H1 (cell line): ENCODE results near the gene LIN28B. TPM values are rescaled to one million over a fixed set of nuclear protein-coding genes. Genes with fewer than 3 reads are reported as not detected.

ENCODE experiments used
- CTCF ChIA-PET: fragments of 300-600 bp; sonication (Branson Sonifier 250); formaldehyde crosslinking; loops from one replicate; lab custom pipeline; 2021; ENCODE audit not compliant: partially characterized antibody; lab: Charles Lee
- POLR2A ChIA-PET: fragments of 300-600 bp; sonication (Branson Sonifier 250); formaldehyde crosslinking; loops from one replicate; lab custom pipeline; 2021; ENCODE audit warnings: inconsistent platforms; ENCODE audit not compliant: partially characterized antibody; lab: Charles Lee
- DNase-seq, 2 experiments: peaks; one replicate each; pipeline versions ENCODE4 v3.0.0 to v3.0.0-alpha.2; 2010 to 2022; ENCODE audit warnings: low spot score in 2 of 2, low read depth in 1 of 2, mixed read lengths in 1 of 2
- FAIRE-seq: peaks from 2 replicates; lab custom pipeline; 2011; peaks lifted over from hg19 to GRCh38; lab: Jason Lieb, UNC
- H2AFZ ChIP-seq: 2 replicates; pipeline ENCODE4 v1.8.1; 2012; ENCODE audit warnings: low read length, inconsistent platforms
- H2AK5ac ChIP-seq: 2 replicates; pipeline ENCODE4 v1.6.1; 2013; ENCODE audit warnings: low read depth, low read length
- H2BK120ac ChIP-seq: replicated peaks from 2 replicates; pipeline ENCODE3; 2013; ENCODE audit warnings: low read depth, low read length, inconsistent platforms
- H2BK12ac ChIP-seq: 2 replicates; pipeline ENCODE4 v1.6.1; 2013; ENCODE audit warnings: low read depth, low read length
- H2BK15ac ChIP-seq: 2 replicates; pipeline ENCODE4 v1.6.1; 2013; ENCODE audit warnings: low read length
- H2BK20ac ChIP-seq: 2 replicates; pipeline ENCODE4 v1.6.1; 2013; ENCODE audit warnings: low read length
- H2BK5ac ChIP-seq: 2 replicates; pipeline ENCODE4 v1.6.1; 2013; ENCODE audit warnings: low read depth, low read length
- H3K14ac ChIP-seq: 2 replicates; pipeline ENCODE4 v1.6.1; 2013; ENCODE audit warnings: inconsistent platforms; ENCODE audit not compliant: insufficient read length
- H3K18ac ChIP-seq: 2 replicates; pipeline ENCODE4 v1.6.1; 2013; ENCODE audit warnings: low read length; ENCODE audit errors: extremely low read depth
- H3K23ac ChIP-seq: 2 replicates; pipeline ENCODE4 v1.6.1; 2013; ENCODE audit warnings: inconsistent platforms; ENCODE audit not compliant: insufficient read length
- H3K23me2 ChIP-seq: 2 replicates; pipeline ENCODE4 v1.6.1; 2013; ENCODE audit warnings: low read depth, low read length
- H3K27ac ChIP-seq: 2 replicates; pipeline ENCODE4 v1.6.1; 2011; ENCODE audit warnings: low read depth, low read length, inconsistent platforms
- H3K27me3 ChIP-seq, 4 experiments: replicated peaks in 1 of 4; 1 replicate in 1 of 4; 2 replicates in 3 of 4; pipeline versions ENCODE4 v1.6.1 to v1.8.1; 2011 to 2013; ENCODE audit warnings: low read length in 3 of 4, mild to moderate bottlenecking in 3 of 4, inconsistent platforms in 2 of 4, mixed read lengths in 2 of 4, moderate library complexity in 1 of 4; ENCODE audit not compliant: control insufficient read depth in 3 of 4, insufficient read depth in 3 of 4; ENCODE audit errors: extremely low read depth in 1 of 4
- H3K36me3 ChIP-seq, 4 experiments: 2 replicates each; pipeline versions ENCODE4 v1.6.1 to v1.8.1; 2011 to 2013; ENCODE audit warnings: mild to moderate bottlenecking in 4 of 4, low read length in 3 of 4, moderate library complexity in 2 of 4, control low read depth in 1 of 4, inconsistent platforms in 1 of 4; ENCODE audit not compliant: insufficient read depth in 4 of 4, control insufficient read depth in 2 of 4
- H3K4ac ChIP-seq: replicated peaks from 2 replicates; pipeline ENCODE3; 2013; ENCODE audit warnings: low read length, low read depth, mixed read lengths, inconsistent platforms; ENCODE audit not compliant: insufficient read length
- H3K4me1 ChIP-seq, 4 experiments: replicated peaks in 1 of 4; 1 replicate in 1 of 4; 2 replicates in 3 of 4; pipeline versions ENCODE4 v1.6.1 to v1.8.1; 2011 to 2013; ENCODE audit warnings: low read length in 3 of 4, inconsistent platforms in 2 of 4, mixed read lengths in 1 of 4; ENCODE audit not compliant: insufficient read depth in 4 of 4, control insufficient read depth in 3 of 4
- H3K4me2 ChIP-seq, 2 experiments: 2 replicates each; pipeline versions ENCODE4 v1.6.1 to v1.8.1; 2011 to 2013; ENCODE audit warnings: low read depth in 2 of 2, low read length in 2 of 2, control low read depth in 1 of 2, inconsistent platforms in 1 of 2, mild to moderate bottlenecking in 1 of 2; ENCODE audit not compliant: insufficient read depth in 1 of 2
- H3K4me3 ChIP-seq, 4 experiments: fragments of 200-600, 300-600 bp in 1 of 4; sonication (generic), shearing (Covaris generic), sonication (Bioruptor Twin) in 1 of 4; 2 replicates each; pipeline versions ENCODE4 v1.5.1 to v1.8.1; 2011 to 2016; ENCODE audit warnings: low read length in 4 of 4, low read depth in 3 of 4, control low read depth in 2 of 4, inconsistent platforms in 2 of 4, mild to moderate bottlenecking in 2 of 4, mixed read lengths in 1 of 4, moderate library complexity in 1 of 4; ENCODE audit not compliant: insufficient read depth in 2 of 4; ENCODE audit errors: extremely low read depth in 1 of 4
- H3K56ac ChIP-seq: replicated peaks from 2 replicates; pipeline ENCODE3; 2013; ENCODE audit warnings: low read depth, mild to moderate bottlenecking, mixed read lengths, low read length, inconsistent platforms; ENCODE audit not compliant: insufficient read length
- H3K79me1 ChIP-seq: 2 replicates; pipeline ENCODE4 v1.6.1; 2013; ENCODE audit warnings: low read depth, low read length, control low read depth
- H3K79me2 ChIP-seq, 2 experiments: 2 replicates each; pipeline versions ENCODE4 v1.6.1 to v1.8.1; 2012 to 2013; ENCODE audit warnings: low read length in 2 of 2, mild to moderate bottlenecking in 2 of 2, inconsistent platforms in 1 of 2; ENCODE audit not compliant: insufficient read depth in 2 of 2, control insufficient read depth in 1 of 2
- H3K9ac ChIP-seq, 4 experiments: replicated peaks in 1 of 4; 1 replicate in 1 of 4; 2 replicates in 3 of 4; pipeline versions ENCODE4 v1.6.1 to v1.8.1; 2011 to 2013; ENCODE audit warnings: low read depth in 3 of 4, low read length in 3 of 4, control low read depth in 2 of 4, mild to moderate bottlenecking in 2 of 4, moderate library complexity in 2 of 4, inconsistent platforms in 1 of 4; ENCODE audit errors: extremely low read depth in 1 of 4
- H3K9me3 ChIP-seq, 2 experiments: 2 replicates each; pipeline versions ENCODE4 v1.6.1 to v1.8.1; 2012 to 2013; ENCODE audit warnings: mild to moderate bottlenecking in 2 of 2, moderate library complexity in 2 of 2, control low read depth in 1 of 2, inconsistent platforms in 1 of 2, low read depth in 1 of 2, low read length in 1 of 2, mixed read lengths in 1 of 2; ENCODE audit not compliant: insufficient read depth in 2 of 2
- H4K20me1 ChIP-seq, 2 experiments: replicated peaks in 1 of 2; 2 replicates each; pipeline versions ENCODE3 to v1.8.1; 2011 to 2013; ENCODE audit warnings: inconsistent platforms in 2 of 2, low read length in 2 of 2, mild to moderate bottlenecking in 1 of 2; ENCODE audit not compliant: insufficient read depth in 2 of 2, control insufficient read depth in 1 of 2
- H4K5ac ChIP-seq: 2 replicates; pipeline ENCODE4 v1.6.1; 2013; ENCODE audit warnings: low read length, low read depth, mixed read lengths, inconsistent platforms; ENCODE audit not compliant: insufficient read length
- H4K8ac ChIP-seq: 2 replicates; pipeline ENCODE4 v1.8.0; 2013; ENCODE audit warnings: mild to moderate bottlenecking, moderate library complexity, low read length, inconsistent platforms; ENCODE audit not compliant: insufficient read depth; ENCODE audit errors: extremely low read depth
- H4K91ac ChIP-seq: replicated peaks from 2 replicates; pipeline ENCODE3; 2013; ENCODE audit warnings: low read length, mixed read lengths, inconsistent platforms; ENCODE audit not compliant: insufficient read length
- BCL11A ChIP-seq, 2 experiments: IDR thresholded peaks; one replicate each; pipeline ENCODE4 v1.6.1; 2011; ENCODE audit warnings: low read depth in 2 of 2, low read length in 2 of 2, mild to moderate bottlenecking in 2 of 2
- POLR2A ChIP-seq, 2 experiments: IDR thresholded peaks; 1 replicate in 1 of 2; 2 replicates in 1 of 2; pipeline ENCODE4 v1.6.1; 2011; ENCODE audit warnings: low read depth in 2 of 2, low read length in 2 of 2, mild to moderate bottlenecking in 2 of 2; ENCODE audit errors: control extremely low read depth in 1 of 2
- POLR2AphosphoS5 ChIP-seq: IDR thresholded peaks from 2 replicates; pipeline ENCODE4 v1.6.1; 2011; ENCODE audit warnings: low read depth, low read length
- RBBP5 ChIP-seq: IDR thresholded peaks from 2 replicates; pipeline ENCODE4 v1.7.1; 2012; ENCODE audit warnings: low read depth, mild to moderate bottlenecking, inconsistent platforms, low read length, moderate library complexity, borderline replicate concordance
- SAP30 ChIP-seq: fragments of 300-600 bp; sonication (generic); IDR thresholded peaks from 2 replicates; pipeline ENCODE4 v1.7.1; 2012; ENCODE audit warnings: low read length, moderate library complexity, mild to moderate bottlenecking, inconsistent platforms; ENCODE audit not compliant: insufficient read depth, insufficient replicate concordance
- SIX5 ChIP-seq: IDR thresholded peaks from 2 replicates; pipeline ENCODE4 v1.6.1; 2011; ENCODE audit warnings: mild to moderate bottlenecking, low read depth, low read length
- TAF7 ChIP-seq: optimal IDR thresholded peaks from 2 replicates; pipeline ENCODE3; 2011; ENCODE audit warnings: low read depth, mild to moderate bottlenecking, inconsistent platforms, low read length, moderate library complexity, borderline replicate concordance
- USF2 ChIP-seq: IDR thresholded peaks from 2 replicates; pipeline ENCODE4 v1.6.1; 2011; ENCODE audit warnings: low read length, improper control_type of control experiment
- WGBS, 2 experiments: shearing (Covaris generic) in 1 of 2; methylation state at CpG; one replicate each; pipeline versions ENCODE4 v1.1.6 to v1.1.7; 2013 to 2015; ENCODE audit warnings: low lambda C conversion rate in 2 of 2, mixed read lengths in 2 of 2, inconsistent platforms in 1 of 2, low coverage in 1 of 2, missing lambda C conversion rate in 1 of 2; ENCODE audit not compliant: insufficient replicate concordance in 2 of 2, insufficient coverage in 1 of 2, insufficient read length in 1 of 2; ENCODE audit errors: extremely low coverage in 1 of 2, missing lambda C conversion rate in 1 of 2; 5-methylcytosine and 5-hydroxymethylcytosine counted together
- long read RNA-seq, 2 experiments: library from RNA in 1 of 2; library from capped mRNA in 1 of 2; stranded (forward); transcript quantifications; one replicate each; pipeline ENCODE4 v2.0.0, GENCODE V29; 2021; ENCODE audit warnings: inconsistent platforms in 1 of 2
- polyA minus RNA-seq, 3 experiments: library from RNA; depleted of rRNA, polyadenylated mRNA; stranded (reverse); fragments of >200 nt; gene quantifications; 1 replicate in 2 of 3; 2 replicates in 1 of 3; pipeline ENCODE4 v1.2.3, GENCODE V29; 2011
- polyA plus RNA-seq, 7 experiments: library from polyadenylated mRNA; depleted of rRNA in 3 of 7; stranded (reverse) in 5 of 7; unstranded in 2 of 7; fragments of >200 nt in 5 of 7; fragments of 200-250 nt in 2 of 7; gene quantifications; 1 replicate in 5 of 7; 2 replicates in 1 of 7; 4 replicates in 1 of 7; pipeline versions ENCODE4 v1.2.1 to v1.2.3, GENCODE V29; 2011 to 2013; ENCODE audit warnings: missing spikeins in 2 of 7, mixed read lengths in 2 of 7
- total RNA-seq: library from RNA; stranded (reverse); fragmentation: NEBNext Ultra II Directional; extraction: Animal tissue kit (Norgen Biotek cat#: 25700); gene quantifications from 2 replicates; pipeline ENCODE4 v1.2.1, GENCODE V29; 2021

LIN28B gene
- total RNA-seq (92.4 and 94.7 TPM in 2 replicates), polyA plus RNA-seq (2011; rRNA removed) (14.2 and 27.4 TPM in 2 replicates), polyA minus RNA-seq (2011; rRNA and poly(A)+ RNA removed) (53.3 and 71.1 TPM in 2 replicates)
- 27.9 TPM for polyA plus RNA-seq (2011; cell fraction: cytosol; rRNA removed)
- 14.8 TPM for polyA plus RNA-seq (2011; cell fraction: nucleus; rRNA removed)
- 30.9 to 50.6 TPM (median 37.4 TPM) in 4 replicates for polyA plus RNA-seq (2012, experiment 1 of 2)
- 3.5 TPM for polyA plus RNA-seq (2012, experiment 2 of 2)
- polyA plus RNA-seq (2013, experiment 1 of 2), result 47.8 TPM
- polyA plus RNA-seq (2013, experiment 2 of 2), result 45.4 TPM
- 44.4 TPM for polyA minus RNA-seq (2011; cell fraction: cytosol; rRNA and poly(A)+ RNA removed)
- polyA minus RNA-seq (2011; cell fraction: nucleus; rRNA and poly(A)+ RNA removed), result 56.2 TPM
- long read RNA-seq, experiment 1, partial matches to known transcripts, result 102 of 106 reads
- long read RNA-seq, experiment 1, other reads (novel, unspliced or antisense), result 2 of 106 reads
- long read RNA-seq, experiment 2, full-length matches to known transcripts, result 1 of 54 reads
- long read RNA-seq, experiment 2, partial matches to known transcripts, result 9 of 54 reads
- long read RNA-seq, experiment 2, other reads (novel, unspliced or antisense), result 44 of 54 reads

GRCh38 chr6:104956731-104957294 lies at the start of gene LIN28B:
TSS of gene LIN28B (plus strand) at chr6:104957107. CDS start at chr6:104957251, 144 bp downstream.
- H3K56ac ChIP-seq, result peak within 1 kb of the TSS; percentile 93
- H4K8ac ChIP-seq, result peak within 1 kb of the TSS; percentile 97; the same call in 1 of the 2 replicates
- H2BK15ac ChIP-seq, result no peak within 1 kb of the TSS
- H3K79me2 ChIP-seq, result peaks cover 3 to 43% of the 10 kb centered on the region in 2 experiments; a peak in 3 of 4 replicates
- no peak within 1 kb of the TSS for H2AFZ ChIP-seq
- no peaks in the 10 kb centered on the region for H4K20me1 ChIP-seq
- H3K4ac ChIP-seq, result peak within 1 kb of the TSS; percentile 94
- H2BK120ac ChIP-seq, result peak within 1 kb of the TSS; percentile 100
- 2% methylated on average over 15 of the region's 15 CpGs; no CpG with 5 or more reads in 1 of the 2 experiments for WGBS, 2 experiments
- CTCF ChIA-PET, result interaction anchor here (0.8 to 1.7 kb wide), 4 partner anchors 9 to 98 kb away, joined by 4 read pairs; partner anchors contain the start of gene HACE1
- POLR2A ChIA-PET, result interaction anchor here (0.7 to 10.2 kb wide), 32 partner anchors 11 to 443 kb away, joined by 3 to 251 read pairs (median 5); no protein-coding TSS in a partner anchor
- peaks cover 9% of the 10 kb centered on the region for H3K23me2 ChIP-seq
- H3K9ac ChIP-seq, result peak within 1 kb of the TSS; percentile 85 to 99 (median 92)
- no peaks in the 10 kb centered on the region for H3K27me3 ChIP-seq
- H3K4me2 ChIP-seq, result peak within 1 kb of the TSS; percentile 78 to 89
- H3K27ac ChIP-seq, result peak within 1 kb of the TSS; percentile 98
- H4K5ac ChIP-seq, result peak within 1 kb of the TSS; percentile 99
- peak within 1 kb of the TSS; percentile 98 for H3K18ac ChIP-seq
- peak within 1 kb of the TSS; percentile 51 to 92 (median 84) for H3K4me3 ChIP-seq
- H3K9me3 ChIP-seq, result no peaks in the 10 kb centered on the region
- peak within 1 kb of the TSS; percentile 91; the same call in 1 of the 2 replicates for H2AK5ac ChIP-seq
- peak within 1 kb of the TSS; percentile 92 for H2BK20ac ChIP-seq
- FAIRE-seq (no peak), DNase-seq (no peak)
- H4K91ac ChIP-seq, result peak within 1 kb of the TSS; percentile 98
- peaks cover 0 to 26% (median 2%) of the 10 kb centered on the region in 4 experiments; a peak in 2 of 8 replicates for H3K36me3 ChIP-seq
- peak within 1 kb of the TSS; percentile 99 for H3K14ac ChIP-seq
- peak within 1 kb of the TSS; percentile 99 for H2BK5ac ChIP-seq
- peaks cover 2 to 7% (median 4%) of the 10 kb centered on the region in 4 experiments; a peak in 4 of 7 replicates for H3K4me1 ChIP-seq
- H3K79me1 ChIP-seq, result no peaks in the 10 kb centered on the region
- H3K23ac ChIP-seq, result no peak within 1 kb of the TSS
- H2BK12ac ChIP-seq, result peak within 1 kb of the TSS; percentile 100; the same call in 1 of the 2 replicates
- TF ChIP-seq POLR2A (IDR thresholded peaks at IDR 0.05; ENCODE audit: control extremely low read depth in 1 of 2, low read depth in 2 of 2, low read length in 2 of 2) (peak; percentile 60 to 92), SAP30 (no peak), RBBP5 (no peak), POLR2AphosphoS5 (peak; percentile 50), SIX5 (no peak), BCL11A (IDR thresholded peaks at IDR 0.05; ENCODE audit: low read depth in 2 of 2, low read length in 2 of 2) (no peak), USF2 (peak; percentile 66; the same call in 1 of the 2 replicates), TAF7 (peak; percentile 4)
